GM18870 (cell line): ENCODE data around the gene CFAP210.

Experiments used
- ATAC-seq: cut with Tn5 transposase; IDR thresholded peaks from one replicate; pipeline ENCODE4 v1.9.1; 2021; ENCODE audit warnings: moderate library complexity; ENCODE audit not compliant: unreplicated experiment

The CFAP210 gene

DNA sequence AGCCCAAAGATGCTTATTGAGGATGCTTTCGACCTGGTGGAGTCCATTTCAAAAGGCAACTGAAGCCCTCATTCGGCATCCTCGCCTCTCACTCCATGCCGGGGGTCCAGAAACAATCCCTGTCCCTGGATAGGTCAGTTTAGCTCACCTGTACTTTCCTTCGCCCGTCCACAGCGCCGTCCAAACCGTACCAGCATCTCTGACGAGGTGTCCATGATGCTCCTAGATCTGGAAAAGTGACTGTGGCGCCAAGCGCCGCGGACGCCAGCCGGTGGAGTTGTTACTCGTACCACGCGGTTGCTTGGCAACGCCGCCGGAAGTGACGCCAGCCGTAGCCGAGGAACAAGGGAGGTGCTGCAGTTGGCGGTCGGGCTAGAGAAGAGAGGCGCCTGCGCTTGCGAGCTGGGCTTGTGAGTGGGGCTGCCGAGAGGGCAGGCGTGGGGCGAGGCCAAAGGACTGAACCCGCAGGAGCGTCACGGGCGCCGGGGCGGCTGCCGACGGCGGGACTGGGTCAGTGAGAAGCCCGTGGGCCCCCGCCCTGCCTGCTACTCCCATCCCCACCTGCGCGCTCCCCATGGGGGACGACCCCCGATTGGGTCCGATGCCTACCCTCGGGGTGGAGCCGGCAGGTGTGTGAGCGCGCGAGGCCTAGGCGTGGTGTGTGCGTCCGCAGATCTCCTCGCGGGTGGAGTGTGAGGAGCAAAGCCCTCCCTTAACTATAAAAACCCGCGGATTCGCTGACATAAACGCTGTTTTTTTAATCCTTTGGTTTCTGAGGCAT, at the start of gene CFAP210, which contains the start of gene PHOSPHO2:
Gene CFAP210, minus strand, starts transcription at position 293 of the 781 bp plus-strand sequence. Its CDS starts 78 bp downstream, at position 215.
Gene PHOSPHO2, plus strand, starts transcription at position 357 of the 781 bp plus-strand sequence. CDS start 6,503 bp downstream, outside the sequence.
- ATAC-seq = peak; percentile 99

GRCh38 chr2:169743549-169743948, 49.3 kb upstream of the CFAP210 start:
- ATAC-seq = no peak

- no peak for ATAC-seq
These were observed 45.1 kb upstream of the CFAP210 start for GRCh38 chr2:169739351-169739750.

GRCh38 chr2:169738566-169739229, 44.5 kb upstream of the CFAP210 start:
- ATAC-seq = no peak

GRCh38 chr2:169736902-169737301, 42.7 kb upstream of the CFAP210 start:
- no peak for ATAC-seq

GRCh38 chr2:169735623-169736022, 41.4 kb upstream of the CFAP210 start:
- no peak for ATAC-seq

- no peak for ATAC-seq
These were observed 40.1 kb upstream of the CFAP210 start for GRCh38 chr2:169734169-169734847.

GRCh38 chr2:169732583-169733358, 38.6 kb upstream of the CFAP210 start:
- no peak for ATAC-seq

DNA sequence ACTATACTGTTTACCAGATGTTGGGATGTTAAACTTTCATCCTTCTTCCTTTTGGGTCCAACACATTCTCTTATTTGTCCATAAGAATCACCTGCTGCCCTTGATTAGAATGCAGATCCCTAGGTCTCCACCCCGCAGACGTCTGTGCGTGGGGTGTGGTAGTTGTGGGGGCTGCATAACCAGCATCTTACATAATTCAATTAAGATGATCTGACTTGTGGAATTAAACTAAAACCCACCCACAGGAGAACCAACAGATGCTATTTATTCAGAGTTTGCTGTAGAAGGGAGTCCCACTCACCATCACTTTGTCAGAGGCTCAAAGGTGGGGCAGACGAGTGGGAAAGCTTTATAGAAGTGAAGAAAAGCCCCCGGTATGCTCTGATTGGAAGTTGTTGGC, 37.9 kb upstream of the CFAP210 start:
- ATAC-seq = no peak

DNA sequence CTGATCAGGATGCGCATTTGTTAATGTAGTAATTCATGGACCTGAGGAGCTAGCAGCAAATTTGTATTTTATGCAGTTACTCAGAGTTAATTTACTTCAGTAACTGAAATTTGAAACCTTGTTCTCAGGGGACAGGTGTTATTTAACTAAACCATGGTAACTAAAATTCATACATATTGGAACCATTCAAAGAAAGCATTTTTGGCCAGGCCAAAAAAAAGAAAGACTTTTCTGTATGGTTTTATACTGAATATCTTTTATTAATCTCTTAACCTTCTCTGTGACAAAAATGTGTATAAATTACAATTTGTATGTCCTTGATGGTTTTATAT, 35.0 kb upstream of the CFAP210 start:
- no peak for ATAC-seq

DNA sequence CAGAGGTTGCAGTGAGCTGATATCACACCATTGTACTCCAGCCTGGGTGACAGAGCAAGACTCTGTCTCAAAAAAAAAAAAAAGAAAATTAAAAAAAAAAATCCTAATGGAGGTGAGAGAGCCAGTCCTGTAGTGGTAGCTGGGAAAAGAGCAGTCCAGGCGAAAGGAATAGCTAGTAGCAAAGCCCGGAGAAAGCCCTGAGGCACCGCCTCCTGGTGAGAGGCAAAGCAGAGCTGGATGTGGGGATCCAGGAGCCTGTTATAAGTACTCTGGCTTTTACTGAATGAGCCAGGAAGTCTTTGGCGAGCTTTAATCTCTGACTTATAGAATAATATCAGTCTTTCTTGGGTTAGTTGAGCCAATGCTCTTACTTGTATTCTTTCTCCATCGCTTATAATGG, 32.9 kb upstream of the CFAP210 start:
- ATAC-seq = no peak

GRCh38 chr2:169721016-169721415, 26.8 kb upstream of the CFAP210 start:
- no peak for ATAC-seq

DNA sequence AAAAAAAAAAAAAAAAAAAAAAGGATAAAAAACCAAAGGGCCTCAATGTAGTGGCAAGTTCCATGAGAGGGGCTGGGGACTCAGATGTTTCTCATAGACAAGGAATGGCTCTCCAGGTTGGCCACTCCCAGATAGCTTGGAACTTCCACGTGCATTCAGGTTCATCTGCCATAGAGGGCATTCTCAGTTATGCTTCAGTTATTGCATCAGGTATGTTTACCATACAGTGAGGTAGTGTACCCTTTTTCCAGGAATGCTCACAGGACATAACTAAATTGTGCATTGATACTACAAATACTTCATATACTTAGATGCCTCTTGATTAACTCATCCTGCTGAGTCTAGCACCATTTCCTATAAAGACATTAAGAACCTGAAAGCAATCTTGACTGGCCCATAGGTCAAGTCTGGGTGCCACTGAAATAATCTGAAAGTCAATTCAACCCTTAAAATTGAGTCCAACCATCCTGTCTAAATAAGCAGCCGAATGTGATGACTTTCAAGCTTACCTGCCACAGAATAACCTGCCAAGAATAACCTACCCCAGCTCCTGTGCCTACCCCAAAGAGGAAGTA, 24.8 kb upstream of the CFAP210 start:
- ATAC-seq = no peak

DNA sequence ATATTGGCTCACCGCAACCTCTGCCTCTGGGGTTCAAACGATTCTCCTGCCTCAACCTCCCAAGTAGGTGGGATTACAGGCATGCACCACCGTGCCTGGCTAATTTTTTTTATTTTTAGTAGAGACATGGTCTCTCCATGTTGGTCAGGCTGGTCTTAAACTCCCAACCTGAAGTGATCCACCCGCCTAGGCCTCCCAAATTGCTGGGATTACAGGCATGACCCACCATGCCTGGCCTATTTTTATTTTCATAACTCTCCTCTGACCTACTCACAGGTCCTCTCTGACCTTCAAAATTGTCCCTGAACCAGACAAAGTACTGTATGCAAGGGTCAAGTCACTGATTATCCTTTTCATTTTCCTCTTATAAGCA, 23.5 kb upstream of the CFAP210 start:
- ATAC-seq = no peak

GRCh38 chr2:169716938-169717690, 22.9 kb upstream of the CFAP210 start:
- no peak for ATAC-seq

GRCh38 chr2:169716238-169716886, 22.2 kb upstream of the CFAP210 start:
- no peak for ATAC-seq

DNA sequence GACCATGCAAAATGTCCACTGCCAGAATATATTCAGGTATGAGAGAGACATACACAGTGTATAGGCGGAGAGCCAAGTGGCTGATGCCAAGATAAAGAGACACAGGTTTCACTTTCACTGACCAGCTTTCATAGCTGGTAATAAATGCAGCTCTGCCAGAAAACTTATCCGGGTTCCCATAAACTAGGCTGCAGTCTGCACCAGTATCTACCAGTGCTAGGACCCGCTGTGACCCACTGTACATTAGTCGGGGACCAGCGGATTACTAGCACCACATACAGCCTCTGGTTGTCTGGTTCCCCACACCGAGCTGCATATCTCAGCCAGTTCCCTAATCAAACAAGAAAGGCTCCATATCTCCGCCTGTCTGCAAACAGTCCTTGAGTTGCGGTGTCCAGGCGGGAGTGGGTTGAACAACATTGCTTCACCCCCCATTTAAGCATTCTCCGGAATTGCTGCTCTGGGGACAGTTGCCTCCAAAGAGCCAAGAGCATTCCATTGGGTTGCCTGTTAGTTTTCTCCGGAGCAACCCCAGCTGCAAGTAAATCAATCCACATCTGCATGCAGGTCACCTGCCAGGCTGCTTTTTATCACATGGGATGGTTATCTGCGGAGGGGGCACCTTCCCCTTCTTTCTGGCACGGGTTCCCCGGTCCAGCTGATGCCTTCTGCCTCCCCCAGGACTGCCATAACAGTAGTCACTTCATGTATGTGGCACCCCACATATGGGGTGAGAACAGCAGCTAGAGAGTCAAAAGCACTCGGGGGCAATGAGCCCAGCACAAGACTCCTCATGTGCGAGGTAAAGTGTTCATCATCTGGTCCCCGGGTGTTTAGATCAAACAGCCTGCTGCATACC, 21.4 kb upstream of the CFAP210 start:
- ATAC-seq = no peak

- no peak for ATAC-seq
These were observed 20.5 kb upstream of the CFAP210 start for GRCh38 chr2:169714699-169715098.

DNA sequence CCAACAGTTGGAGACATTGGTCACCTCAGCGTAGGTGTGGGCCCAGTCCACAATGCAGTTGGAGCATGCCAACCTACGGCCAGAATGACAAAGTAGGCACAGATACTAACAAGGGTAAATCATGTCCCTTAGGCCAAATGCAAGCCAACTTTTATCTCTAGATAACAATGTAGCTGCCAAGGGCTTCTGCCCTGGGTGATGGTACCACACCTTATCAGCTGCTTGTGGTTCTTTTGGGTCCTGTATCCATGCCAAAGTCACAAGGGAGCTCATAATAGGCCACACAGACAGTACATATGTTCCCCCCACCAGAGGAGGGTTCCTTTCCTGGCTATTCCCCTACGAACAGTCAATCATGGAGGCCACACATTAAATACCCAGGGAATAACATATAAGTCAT, 19.1 kb upstream of the CFAP210 start:
- no peak for ATAC-seq
